ENCODE results near the gene OLFML3.
"Not testable (repeated sequence)": the region's sequence is repeated elsewhere in the genome, so short reads cannot be mapped to it uniquely, and the experiment has no call there.

Gene OLFML3

GRCh38 chr1:113990961-113991360, 11.7 kb downstream of the OLFML3 start:
- DNase-seq (ENCODE audit: low spot score), result no peak

- peak; percentile 76 for DNase-seq (ENCODE audit: low spot score)
These were observed 12.3 kb downstream of the OLFML3 start for GRCh38 chr1:113991467-113991997.

- DNase-seq (ENCODE audit: low spot score), result no peak
These were observed 13.8 kb downstream of the OLFML3 start for GRCh38 chr1:113993072-113993471.

- no peak for DNase-seq (ENCODE audit: low spot score)
These were observed 14.5 kb downstream of the OLFML3 start for GRCh38 chr1:113993766-113994165.

GRCh38 chr1:113995382-113995781, 16.1 kb downstream of the OLFML3 start:
- DNase-seq (ENCODE audit: low spot score), result no peak

- no peak for DNase-seq (ENCODE audit: low spot score)
These were observed 19.1 kb downstream of the OLFML3 start for GRCh38 chr1:113998361-113998760.

GRCh38 chr1:113999233-113999632, 20.0 kb downstream of the OLFML3 start:
- DNase-seq (ENCODE audit: low spot score), result no peak

GRCh38 chr1:113999799-114000198, 20.5 kb downstream of the OLFML3 start:
- peak; percentile 64 for DNase-seq (ENCODE audit: low spot score)

GRCh38 chr1:114000406-114000805, 21.1 kb downstream of the OLFML3 start:
- no peak for DNase-seq (ENCODE audit: low spot score)

GRCh38 chr1:114002492-114003239, 23.4 kb downstream of the OLFML3 start:
- peak; percentile 71 for DNase-seq (ENCODE audit: low spot score)

- no peak for DNase-seq (ENCODE audit: low spot score)
These were observed 24.2 kb downstream of the OLFML3 start for GRCh38 chr1:114003431-114003830.

GRCh38 chr1:114006825-114007224, 27.6 kb downstream of the OLFML3 start:
- not testable (repeated sequence) for DNase-seq (ENCODE audit: low spot score)

- no peak for DNase-seq (ENCODE audit: low spot score)
These were observed 29.2 kb downstream of the OLFML3 start for GRCh38 chr1:114008480-114008941.

GRCh38 chr1:114008993-114009392, 29.7 kb downstream of the OLFML3 start:
- DNase-seq (ENCODE audit: low spot score), result no peak

GRCh38 chr1:114009393-114009792, 30.1 kb downstream of the OLFML3 start:
- no peak for DNase-seq (ENCODE audit: low spot score)

GRCh38 chr1:114010433-114011184, 31.3 kb downstream of the OLFML3 start:
- DNase-seq (ENCODE audit: low spot score), result no peak

GRCh38 chr1:114011796-114012195, 32.5 kb downstream of the OLFML3 start:
- DNase-seq (ENCODE audit: low spot score), result no peak

GRCh38 chr1:114015075-114015474, 35.8 kb downstream of the OLFML3 start:
- no peak for DNase-seq (ENCODE audit: low spot score)

GRCh38 chr1:114019724-114020123, 40.5 kb downstream of the OLFML3 start:
- not testable (repeated sequence) for DNase-seq (ENCODE audit: low spot score)

GRCh38 chr1:114021665-114022099, 42.4 kb downstream of the OLFML3 start:
- DNase-seq (ENCODE audit: low spot score), result peak; percentile 75

GRCh38 chr1:114022877-114023276, 43.6 kb downstream of the OLFML3 start:
- no peak for DNase-seq (ENCODE audit: low spot score)

GRCh38 chr1:114023377-114023776, 44.1 kb downstream of the OLFML3 start:
- DNase-seq (ENCODE audit: low spot score), result peak; percentile 96
